HepG2 (cell line): ENCODE data around the gene AGAP1. TPM values are rescaled to one million over a fixed set of nuclear protein-coding genes. Genes with fewer than 3 reads are reported as not detected.

Experiments
- EEA1 ChIP-seq: sonication (generic); formaldehyde crosslinking; IDR thresholded peaks from 2 replicates; pipeline ENCODE4 v1.5.1; 2020; ENCODE audit warnings: mild to moderate bottlenecking, missing genetic modification reagents, borderline replicate concordance
- EP300 ChIP-seq, 3 experiments: sonication (generic) in 1 of 3; formaldehyde crosslinking in 1 of 3; IDR thresholded peaks; 2 replicates each; pipeline versions ENCODE4 v1.5.1 to v1.6.1; 2011 to 2020; ENCODE audit warnings: low read depth in 2 of 3, low read length in 2 of 3, borderline replicate concordance in 1 of 3, improper control_type of control experiment in 1 of 3, mild to moderate bottlenecking in 1 of 3, missing genetic modification reagents in 1 of 3, moderate library complexity in 1 of 3
- FOXK1 ChIP-seq: sonication (generic); formaldehyde crosslinking; IDR thresholded peaks from 2 replicates; pipeline ENCODE4 v1.4.0; 2020; ENCODE audit warnings: low read depth, missing genetic modification reagents, borderline replicate concordance
- ISX ChIP-seq: sonication (generic); formaldehyde crosslinking; conservative IDR thresholded peaks from 2 replicates; pipeline ENCODE4 v1.5.0; 2020; ENCODE audit warnings: missing genetic modification reagents
- MBD4 ChIP-seq: IDR thresholded peaks from 2 replicates; pipeline ENCODE4 v1.6.1; 2012; ENCODE audit warnings: low read length, inconsistent platforms, borderline replicate concordance
- PTBP1 ChIP-seq: fragments of 200-400 bp; formaldehyde crosslinking; IDR thresholded peaks from 2 replicates; pipeline ENCODE4 v1.6.1; 2018; ENCODE audit warnings: low read length, low read depth; ENCODE audit not compliant: poor library complexity, severe bottlenecking
- SAFB2 ChIP-seq: sonication (generic); formaldehyde crosslinking; IDR thresholded peaks from 2 replicates; pipeline ENCODE4 v1.5.1; 2020; ENCODE audit warnings: missing genetic modification reagents, low read depth, mild to moderate bottlenecking, borderline replicate concordance
- SP1 ChIP-seq, 2 experiments: fragments of 450-650 bp in 1 of 2; sonication (generic) in 1 of 2; formaldehyde crosslinking in 1 of 2; IDR thresholded peaks; 2 replicates each; pipeline versions ENCODE4 v1.4.0 to v1.6.1; 2016 to 2020; ENCODE audit warnings: missing genetic modification reagents in 1 of 2
- TAF1 ChIP-seq: sonication (generic); formaldehyde crosslinking; IDR thresholded peaks from 2 replicates; pipeline ENCODE4 v1.4.0; 2020; ENCODE audit warnings: missing genetic modification reagents
- THAP7 ChIP-seq: sonication (generic); formaldehyde crosslinking; IDR thresholded peaks from 2 replicates; pipeline ENCODE4 v1.8.1; 2023; ENCODE audit warnings: mild to moderate bottlenecking, missing genetic modification reagents
- ZHX2 ChIP-seq, 2 experiments: sonication (generic) in 1 of 2; formaldehyde crosslinking in 1 of 2; IDR thresholded peaks; 2 replicates each; pipeline versions ENCODE4 v1.6.1 to v1.9.0; 2014 to 2022; ENCODE audit warnings: antibody characterized with exemption in 1 of 2, borderline replicate concordance in 1 of 2, inconsistent platforms in 1 of 2, low read depth in 1 of 2, missing genetic modification reagents in 1 of 2
- ZNF547 ChIP-seq: sonication (generic); formaldehyde crosslinking; IDR thresholded peaks from 2 replicates; pipeline ENCODE4 v1.5.1; 2020; ENCODE audit warnings: mild to moderate bottlenecking, missing genetic modification reagents
- polyA plus RNA-seq, 8 experiments: library from polyadenylated mRNA; depleted of rRNA in 3 of 8; stranded (reverse) in 7 of 8; unstranded in 1 of 8; fragments of >200 nt; fragmentation: Illumina TruSeq in 4 of 8; extraction: Trizol in 4 of 8; gene quantifications; 2 replicates each; pipeline versions ENCODE4 v1.2.1 to v1.2.3, GENCODE V29; 2011 to 2016; ENCODE audit warnings: low read depth in 4 of 8, missing spikeins in 1 of 8, mixed read lengths in 1 of 8; ENCODE audit not compliant: insufficient read depth in 1 of 8
- total RNA-seq, 5 experiments: library from RNA; depleted of rRNA; stranded (reverse); fragments of >200 nt; fragmentation: Illumina TruSeq; extraction: Trizol; gene quantifications; 2 replicates each; pipeline ENCODE4 v1.2.3, GENCODE V29; 2016; ENCODE audit warnings: low read depth in 1 of 5
- TF ChIP-seq, protein P1 (sequence below): sonication (generic); formaldehyde crosslinking; IDR thresholded peaks from 2 replicates; pipeline ENCODE4; 2020; ENCODE audit warnings: missing genetic modification reagents, mild to moderate bottlenecking, borderline replicate concordance
- TF ChIP-seq, protein P2 (sequence below): sonication (generic); formaldehyde crosslinking; IDR thresholded peaks from 2 replicates; pipeline ENCODE4 v1.8.0; 2022; ENCODE audit warnings: missing genetic modification reagents, mild to moderate bottlenecking, moderate library complexity, borderline replicate concordance

AGAP1 gene
- total and polyA plus RNA-seq, 2 of the 13 experiments (the other 11 are each of a cell fraction or from before 2014, with no cell fraction given) = 21.2 to 32.7 TPM

GRCh38 chr2:236105955-236106607 is 612.2 kb downstream of the AGAP1 start (continued):
- TF ChIP-seq SAFB2 = no peak
- peak in 1 of 2 experiments; percentile 21; a peak in 1 of 4 replicates for TF ChIP-seq EP300 (IDR thresholded peaks at IDR 0.05; ENCODE audit: low read depth in 2 of 2, low read length in 2 of 2)
- peak; percentile 54 for TF ChIP-seq EP300 (CRISPR knock-in tag; IDR thresholded peaks at IDR 0.05; ENCODE audit: borderline replicate concordance)
- TF ChIP-seq ZHX2 (IDR thresholded peaks at IDR 0.05; ENCODE audit: low read depth) = no peak
- no peak for TF ChIP-seq ZHX2 (CRISPR knock-in tag; IDR thresholded peaks at IDR 0.05; ENCODE audit: borderline replicate concordance)
- TF ChIP-seq, protein P1, sequence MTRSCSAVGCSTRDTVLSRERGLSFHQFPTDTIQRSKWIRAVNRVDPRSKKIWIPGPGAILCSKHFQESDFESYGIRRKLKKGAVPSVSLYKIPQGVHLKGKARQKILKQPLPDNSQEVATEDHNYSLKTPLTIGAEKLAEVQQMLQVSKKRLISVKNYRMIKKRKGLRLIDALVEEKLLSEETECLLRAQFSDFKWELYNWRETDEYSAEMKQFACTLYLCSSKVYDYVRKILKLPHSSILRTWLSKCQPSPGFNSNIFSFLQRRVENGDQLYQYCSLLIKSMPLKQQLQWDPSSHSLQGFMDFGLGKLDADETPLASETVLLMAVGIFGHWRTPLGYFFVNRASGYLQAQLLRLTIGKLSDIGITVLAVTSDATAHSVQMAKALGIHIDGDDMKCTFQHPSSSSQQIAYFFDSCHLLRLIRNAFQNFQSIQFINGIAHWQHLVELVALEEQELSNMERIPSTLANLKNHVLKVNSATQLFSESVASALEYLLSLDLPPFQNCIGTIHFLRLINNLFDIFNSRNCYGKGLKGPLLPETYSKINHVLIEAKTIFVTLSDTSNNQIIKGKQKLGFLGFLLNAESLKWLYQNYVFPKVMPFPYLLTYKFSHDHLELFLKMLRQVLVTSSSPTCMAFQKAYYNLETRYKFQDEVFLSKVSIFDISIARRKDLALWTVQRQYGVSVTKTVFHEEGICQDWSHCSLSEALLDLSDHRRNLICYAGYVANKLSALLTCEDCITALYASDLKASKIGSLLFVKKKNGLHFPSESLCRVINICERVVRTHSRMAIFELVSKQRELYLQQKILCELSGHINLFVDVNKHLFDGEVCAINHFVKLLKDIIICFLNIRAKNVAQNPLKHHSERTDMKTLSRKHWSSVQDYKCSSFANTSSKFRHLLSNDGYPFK (CRISPR knock-in tag) = peak; percentile 45; the same call in 1 of the 2 replicates
- TF ChIP-seq SP1 (IDR thresholded peaks at IDR 0.05) = no peak
- TF ChIP-seq SP1 (CRISPR knock-in tag; IDR thresholded peaks at IDR 0.05) = no peak
- no peak for TF ChIP-seq THAP7
- TF ChIP-seq TAF1 (CRISPR knock-in tag) = no peak
- TF ChIP-seq MBD4 = no peak
- no peak for TF ChIP-seq ZNF547 (CRISPR knock-in tag)
- TF ChIP-seq, protein P2, sequence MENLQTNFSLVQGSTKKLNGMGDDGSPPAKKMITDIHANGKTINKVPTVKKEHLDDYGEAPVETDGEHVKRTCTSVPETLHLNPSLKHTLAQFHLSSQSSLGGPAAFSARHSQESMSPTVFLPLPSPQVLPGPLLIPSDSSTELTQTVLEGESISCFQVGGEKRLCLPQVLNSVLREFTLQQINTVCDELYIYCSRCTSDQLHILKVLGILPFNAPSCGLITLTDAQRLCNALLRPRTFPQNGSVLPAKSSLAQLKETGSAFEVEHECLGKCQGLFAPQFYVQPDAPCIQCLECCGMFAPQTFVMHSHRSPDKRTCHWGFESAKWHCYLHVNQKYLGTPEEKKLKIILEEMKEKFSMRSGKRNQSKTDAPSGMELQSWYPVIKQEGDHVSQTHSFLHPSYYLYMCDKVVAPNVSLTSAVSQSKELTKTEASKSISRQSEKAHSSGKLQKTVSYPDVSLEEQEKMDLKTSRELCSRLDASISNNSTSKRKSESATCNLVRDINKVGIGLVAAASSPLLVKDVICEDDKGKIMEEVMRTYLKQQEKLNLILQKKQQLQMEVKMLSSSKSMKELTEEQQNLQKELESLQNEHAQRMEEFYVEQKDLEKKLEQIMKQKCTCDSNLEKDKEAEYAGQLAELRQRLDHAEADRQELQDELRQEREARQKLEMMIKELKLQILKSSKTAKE (CRISPR knock-in tag) = peak; percentile 87
- no peak for TF ChIP-seq ISX (CRISPR knock-in tag)
- no peak for TF ChIP-seq PTBP1
- TF ChIP-seq FOXK1 = no peak
- no peak for TF ChIP-seq EEA1 (CRISPR knock-in tag)
